CD4-positive, alpha-beta T cell (primary cell): Measurements from ENCODE around the gene PRKRA. TPM values are rescaled to one million over a fixed set of nuclear protein-coding genes. Genes with fewer than 3 reads are reported as not detected.

Experiments
- ATAC-seq: fragments of 200-7000 bp; cut with Tn5 transposase; one replicate; pipeline ENCODE4 v1.10.0; 2022; ENCODE audit warnings: mild to moderate bottlenecking; ENCODE audit not compliant: poor library complexity
- CTCF ChIA-PET: fragments of 350-600 bp; sonication (Branson Sonifier 250); formaldehyde crosslinking; loops from one replicate; lab custom pipeline; 2021; ENCODE audit warnings: antibody characterized with exemption, inconsistent platforms; lab: Charles Lee
- POLR2A ChIA-PET: fragments of 350-600 bp; sonication (Branson Sonifier 250); formaldehyde crosslinking; loops from one replicate; lab custom pipeline; 2021; ENCODE audit warnings: antibody characterized with exemption, inconsistent platforms; lab: Charles Lee
- DNase-seq, 14 experiments: peaks; one replicate each; pipeline ENCODE4 v3.0.0-alpha.2; 2013 to 2020; ENCODE audit warnings: mixed read lengths in 2 of 14
- H3K27ac ChIP-seq, 2 donors: one replicate each; pipeline versions ENCODE4 v1.5.1 to v1.7.0; 2013; ENCODE audit warnings: low read length in 2 of 2, low read depth in 1 of 2, mild to moderate bottlenecking in 1 of 2
- H3K27me3 ChIP-seq, 2 experiments: 1 replicate in 1 of 2; 2 replicates in 1 of 2; pipeline versions ENCODE4 v1.6.1 to v1.7.0; 2013; ENCODE audit warnings: low read length in 2 of 2, control low read depth in 1 of 2, mild to moderate bottlenecking in 1 of 2, moderate library complexity in 1 of 2; ENCODE audit not compliant: insufficient read depth in 2 of 2, control insufficient read depth in 1 of 2
- H3K36me3 ChIP-seq: one replicate; pipeline ENCODE4 v1.6.1; 2013; ENCODE audit warnings: low read length, control low read depth; ENCODE audit not compliant: insufficient read depth
- H3K4me1 ChIP-seq: one replicate; pipeline ENCODE4 v1.6.1; 2013; ENCODE audit warnings: low read length, control low read depth; ENCODE audit not compliant: insufficient read depth
- H3K4me3 ChIP-seq: one replicate; pipeline ENCODE4 v1.5.1; 2013; ENCODE audit warnings: mild to moderate bottlenecking, low read length, moderate library complexity
- H3K9me3 ChIP-seq, 2 experiments: 1 replicate in 1 of 2; 2 replicates in 1 of 2; pipeline versions ENCODE4 v1.6.1 to v1.7.0; 2013; ENCODE audit warnings: low read length in 2 of 2, mild to moderate bottlenecking in 2 of 2, control low read depth in 1 of 2, moderate library complexity in 1 of 2; ENCODE audit not compliant: control insufficient read depth in 1 of 2, insufficient read depth in 1 of 2
- H3K27ac Mint-ChIP-seq: one replicate; pipeline ENCODE4 v1.8.0; 2020; ENCODE audit warnings: mixed read lengths
- H3K27me3 Mint-ChIP-seq: one replicate; pipeline ENCODE4 v1.8.0; 2021; ENCODE audit warnings: mixed read lengths
- H3K36me3 Mint-ChIP-seq: one replicate; pipeline ENCODE4 v1.8.0; 2021; ENCODE audit warnings: low read depth, mixed read lengths
- H3K4me1 Mint-ChIP-seq: one replicate; pipeline ENCODE4 v1.8.0; 2021; ENCODE audit warnings: low read depth, mixed read lengths
- H3K4me3 Mint-ChIP-seq: one replicate; pipeline ENCODE4 v1.8.0; 2020; ENCODE audit warnings: mild to moderate bottlenecking, mixed read lengths
- H3K9me3 Mint-ChIP-seq: one replicate; pipeline ENCODE4 v1.8.0; 2020; ENCODE audit warnings: mixed read lengths
- CTCF ChIP-seq: fragments of 200-600 bp; IDR thresholded peaks from one replicate; pipeline ENCODE4 v1.8.0; 2022; ENCODE audit warnings: antibody characterized with exemption, mild to moderate bottlenecking
- intact Hi-C, 2 experiments: fragments of 100-400 bp; cut with DNase I in 1 of 2; cut with micrococcal nuclease in 1 of 2; formaldehyde crosslinking; loops; one replicate each; pipeline versions ENCODE4 v1.15.1 to v1.9.0; 2023 to 2025; cut with DNase I, micrococcal nuclease
- total RNA-seq, 174 experiments: library from RNA in 2 of 174; stranded (reverse) in 2 of 174; gene quantifications; one replicate each; pipeline ENCODE4 v1.2.3 and lab custom pipeline; 2021 to 2026

PRKRA gene
- total RNA-seq, 2 experiments from 2014 or later, result 118 to 120 TPM

- ATAC-seq (no peak), DNase-seq (peak in 2 of 14 experiments; percentile 16 to 23)
- POLR2A ChIA-PET, result interaction anchor here (0.7 kb wide), 1 partner anchor 16 kb away, joined by 3 read pairs; no protein-coding TSS in a partner anchor
- no peak overlapping the region for H3K27ac ChIP-seq
- H3K4me3 ChIP-seq, result no peak overlapping the region
- Mint-ChIP-seq H3K4me3 (no peak overlapping the region), H3K27ac (no peak overlapping the region), H3K4me1 (peaks cover 75% of the 10 kb centered on the region), H3K9me3 (no peaks in the 10 kb centered on the region), H3K27me3 (no peaks in the 10 kb centered on the region), H3K36me3 (peaks cover 42% of the 10 kb centered on the region)
- TF ChIP-seq CTCF, result no peak
- no peaks in the 10 kb centered on the region for H3K27me3 ChIP-seq
- H3K9me3 ChIP-seq, result no peaks in the 10 kb centered on the region
- intact Hi-C loops, result loop anchor here in 1 of 2 experiments (5.0 kb wide), 1 partner anchor 38 kb away; no protein-coding TSS in a partner anchor
- peaks cover 20% of the 10 kb centered on the region for H3K36me3 ChIP-seq
- peaks cover 39% of the 10 kb centered on the region for H3K4me1 ChIP-seq
- CTCF ChIA-PET, result no interaction called here
These were observed 33.5 kb upstream of the PRKRA start for GRCh38 chr2:178484245-178485041.

GRCh38 chr2:178482437-178482836 is 31.5 kb upstream of the PRKRA start:
- H3K27ac Mint-ChIP-seq, result peak overlapping the region; percentile 6
- no peaks in the 10 kb centered on the region for H3K27me3 Mint-ChIP-seq
- Histone ChIP-seq H3K27ac (no peak overlapping the region), H3K4me3 (no peak overlapping the region), H3K36me3 (peaks cover 14% of the 10 kb centered on the region), H3K9me3 (no peaks in the 10 kb centered on the region), H3K27me3 (no peaks in the 10 kb centered on the region), H3K4me1 (peaks cover 49% of the 10 kb centered on the region)
- no peak for TF ChIP-seq CTCF
- H3K4me1 Mint-ChIP-seq, result peaks cover 77% of the 10 kb centered on the region
- intact Hi-C loops, result loop anchor here in 1 of 2 experiments (5.0 kb wide), 1 partner anchor 40 kb away; no protein-coding TSS in a partner anchor
- POLR2A ChIA-PET, result interaction anchor here (1.2 kb wide), 1 partner anchor 32 kb away, joined by 11 read pairs; the partner anchor contains the start of genes PJVK and PRKRA
- DNase-seq, result peak in 2 of 14 experiments; percentile 19 to 23
- no peak for ATAC-seq
- CTCF ChIA-PET, result interaction anchor here (0.7 to 1.9 kb wide), 5 partner anchors 10 to 59 kb away, joined by 4 to 6 read pairs (median 4); partner anchors contain the start of gene PRKRA
- peak overlapping the region; percentile 99 for H3K4me3 Mint-ChIP-seq
- H3K36me3 Mint-ChIP-seq, result peaks cover 31% of the 10 kb centered on the region
- H3K9me3 Mint-ChIP-seq, result no peaks in the 10 kb centered on the region

- ATAC-seq (peak; percentile 35), DNase-seq (peak; percentile 33 to 91 (median 70))
- no peak for TF ChIP-seq CTCF
- peak within 1 kb of the TSS; percentile 76 to 83 for H3K27ac ChIP-seq
- H3K36me3 Mint-ChIP-seq, result peaks cover 13% of the 10 kb centered on the region
- peak within 1 kb of the TSS; percentile 99 for H3K4me3 Mint-ChIP-seq
- peak within 1 kb of the TSS; percentile 91 for H3K27ac Mint-ChIP-seq
- no peaks in the 10 kb centered on the region for H3K9me3 ChIP-seq
- peaks cover 49% of the 10 kb centered on the region for H3K4me1 ChIP-seq
- POLR2A ChIA-PET, result interaction anchor here (0.5 to 3.2 kb wide), 4 partner anchors 30 to 782 kb away, joined by 3 to 38 read pairs (median 4); partner anchors contain the start of genes PJVK and PRKRA
- intact Hi-C loops, result loop anchor here in 1 of 2 experiments (5.0 kb wide), 1 partner anchor 42 kb away; no protein-coding TSS in a partner anchor
- H3K4me3 ChIP-seq, result peak within 1 kb of the TSS; percentile 74
- H3K4me1 Mint-ChIP-seq, result peaks cover 63% of the 10 kb centered on the region
- CTCF ChIA-PET, result interaction anchor here (0.7 to 2.3 kb wide), 3 partner anchors 30 to 49 kb away, joined by 3 to 10 read pairs (median 3); partner anchors contain the start of genes PJVK and PRKRA
- no peaks in the 10 kb centered on the region for H3K9me3 Mint-ChIP-seq
- no peaks in the 10 kb centered on the region for H3K27me3 ChIP-seq
- H3K36me3 ChIP-seq, result no peaks in the 10 kb centered on the region
- no peaks in the 10 kb centered on the region for H3K27me3 Mint-ChIP-seq
These were observed 29.5 kb upstream of the PRKRA start, which contains the start of gene PLEKHA3 for GRCh38 chr2:178480227-178481181. Gene PLEKHA3, plus strand, starts transcription at chr2:178480457. Its CDS starts 413 bp downstream, at chr2:178480870.
